ENCODE data around the gene GLMP.

The GLMP gene

DNA sequence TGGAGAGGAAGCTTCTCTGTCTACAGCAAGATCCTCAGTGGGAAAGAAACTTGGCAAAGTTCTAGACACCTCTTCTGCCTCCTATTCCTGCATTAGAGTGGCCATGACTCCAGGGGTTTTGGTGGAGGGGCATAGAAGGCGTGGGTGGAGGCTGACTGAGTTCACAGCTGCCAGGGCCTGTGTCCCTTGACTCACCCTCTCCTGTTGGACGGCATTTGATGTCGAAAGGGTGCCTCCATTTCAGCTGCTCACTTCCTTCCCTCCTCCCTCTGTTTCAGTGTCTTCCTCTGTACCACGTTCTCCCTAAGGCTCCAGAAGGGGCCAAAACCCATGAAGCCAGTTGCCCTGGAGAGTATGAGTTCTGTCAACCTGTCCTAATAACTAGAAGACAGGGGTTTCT, 10.7 kb downstream of the GLMP start:
- DNase-seq = no peak

DNA sequence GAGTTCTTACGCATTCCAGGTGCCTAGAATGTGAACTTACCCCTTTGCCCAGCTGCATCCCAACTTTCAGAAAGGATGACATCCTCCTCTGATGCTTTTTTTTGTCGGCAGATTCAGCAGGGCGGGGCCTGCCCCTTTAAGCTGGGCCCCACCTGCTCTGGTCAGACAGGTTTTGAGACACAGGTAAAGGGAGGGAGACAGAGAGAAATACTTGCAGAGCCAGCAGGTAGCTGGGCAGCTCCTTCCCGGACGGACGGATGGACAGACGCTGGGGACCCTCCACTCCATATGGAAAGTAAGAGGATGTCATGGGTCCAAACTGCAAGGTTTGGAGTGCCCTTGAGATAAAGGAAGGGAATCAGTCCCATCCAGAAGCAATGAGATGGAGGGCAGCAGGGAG, 11.4 kb downstream of the GLMP start, which contains the start of gene TMEM79:
TSS of gene TMEM79 (plus strand) at position 214 of the 400 bp plus-strand sequence. CDS start 902 bp downstream, outside the sequence.
- no peak for DNase-seq

DNA sequence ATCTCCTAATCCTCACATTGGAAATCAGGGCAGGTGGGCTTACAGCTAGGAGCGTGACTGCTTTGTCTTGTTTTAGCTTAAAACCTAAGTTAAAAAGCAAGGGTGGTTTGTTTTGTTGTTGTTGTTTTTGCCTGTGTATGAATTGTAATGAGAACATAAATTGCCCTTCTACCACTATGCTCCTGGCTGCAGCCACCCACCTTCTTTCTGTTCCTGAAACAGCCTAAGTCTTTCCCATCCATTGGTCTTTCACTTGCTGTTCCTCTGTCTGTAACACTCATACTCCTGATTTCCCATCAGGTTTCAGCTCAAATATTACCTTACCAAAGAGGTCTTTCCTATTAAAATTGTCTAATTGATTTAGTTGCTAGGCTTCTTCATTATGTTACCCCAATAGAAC, 12.0 kb downstream of the GLMP start:
- no peak for DNase-seq

DNA sequence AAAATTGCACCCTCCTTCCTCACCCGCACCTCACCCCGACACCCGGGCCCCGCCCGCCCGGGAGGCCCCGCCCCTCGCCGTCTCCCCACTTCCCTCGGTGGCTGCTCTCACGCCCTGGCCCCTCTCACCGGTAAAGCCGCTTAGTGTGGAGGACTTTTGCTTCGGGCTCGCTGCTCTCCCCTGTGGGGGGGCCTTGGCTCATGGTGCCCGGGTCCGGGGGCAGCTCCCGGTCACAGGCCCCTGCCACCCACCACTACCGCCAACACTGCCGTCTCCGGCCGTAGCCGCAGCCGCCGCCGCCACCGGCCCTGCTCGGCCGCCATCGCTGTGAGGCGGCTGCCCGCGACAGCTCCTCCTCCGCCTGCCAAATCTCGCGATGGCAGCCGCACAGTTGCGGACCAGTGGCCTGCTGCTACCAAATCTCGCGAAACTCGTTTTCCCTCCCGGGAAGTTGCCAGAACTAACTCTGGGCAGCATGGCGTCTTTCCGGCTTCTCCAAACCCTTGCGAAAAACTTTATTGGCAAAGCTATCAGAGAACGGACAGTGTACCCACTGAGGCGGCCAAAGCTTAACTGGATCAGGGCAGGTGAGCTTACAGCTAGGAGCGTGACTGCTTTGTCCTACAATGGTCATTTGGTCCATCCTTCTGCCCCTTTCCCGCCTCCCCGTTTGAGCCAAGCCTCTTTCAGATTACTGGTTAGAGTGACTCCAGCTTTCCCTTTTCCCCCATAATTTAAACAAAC, 12.8 kb downstream of the GLMP start, which contains the start of gene SMG5:
TSS of gene SMG5 (minus strand) at position 347 of the 744 bp plus-strand sequence. CDS start at position 202, 145 bp downstream.
- DNase-seq = peak; percentile 96

DNA sequence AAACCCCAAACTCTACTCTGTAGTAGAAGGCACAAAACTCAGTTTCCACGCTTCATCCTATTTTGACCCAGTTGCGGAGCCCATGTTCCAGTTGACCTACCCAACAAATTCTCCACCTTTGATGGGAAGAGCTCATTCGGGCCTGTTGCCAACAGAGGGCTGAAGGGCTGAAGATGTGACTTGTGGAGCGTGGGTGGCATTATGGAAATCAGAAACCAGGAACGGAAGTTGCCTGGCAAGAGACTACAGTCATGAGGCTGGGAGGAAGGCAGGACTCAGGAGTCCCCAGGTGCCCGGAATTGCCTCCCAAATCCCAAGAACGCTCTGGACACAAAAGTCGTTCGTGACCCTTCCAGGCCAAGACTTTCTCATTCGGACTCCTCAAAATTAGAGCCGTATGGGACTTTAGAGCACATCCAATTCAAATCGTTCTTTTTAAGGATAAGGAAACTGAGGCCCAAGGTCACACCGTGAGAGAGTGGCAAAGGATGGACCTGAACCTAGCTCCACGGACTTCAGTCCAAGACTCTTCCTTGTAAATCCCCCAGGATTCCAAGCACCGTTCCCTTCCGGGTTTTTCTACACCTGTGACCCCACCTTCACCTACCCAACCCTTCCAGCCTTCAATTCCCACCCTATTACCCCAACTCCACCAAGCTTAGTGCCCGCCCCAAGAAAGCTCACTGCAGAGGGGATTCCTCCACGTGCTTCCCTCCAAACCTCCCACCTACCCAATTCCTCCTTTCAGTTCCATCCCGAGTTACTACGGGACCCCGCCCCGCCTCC, 13.6 kb downstream of the GLMP start:
- no peak for DNase-seq

DNA sequence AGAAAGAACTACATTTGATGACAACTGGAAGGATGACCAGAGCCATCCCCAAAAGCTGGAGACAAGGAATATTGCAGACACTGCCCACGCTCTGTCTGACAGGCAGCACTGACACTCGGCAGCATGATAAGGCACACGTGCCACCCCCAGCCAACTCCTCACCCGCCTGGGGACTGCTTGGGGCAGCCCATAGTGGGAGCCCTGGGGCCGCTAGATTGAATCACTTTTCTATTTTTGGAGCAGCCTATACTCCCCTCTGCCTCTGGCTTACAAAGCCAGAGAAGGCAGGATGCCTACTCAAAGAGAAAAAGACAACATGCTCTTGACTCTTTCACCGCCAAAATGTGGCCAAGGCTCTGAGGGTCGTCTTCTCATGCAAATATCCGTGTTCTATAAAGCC, 14.2 kb downstream of the GLMP start:
- no peak for DNase-seq

DNA sequence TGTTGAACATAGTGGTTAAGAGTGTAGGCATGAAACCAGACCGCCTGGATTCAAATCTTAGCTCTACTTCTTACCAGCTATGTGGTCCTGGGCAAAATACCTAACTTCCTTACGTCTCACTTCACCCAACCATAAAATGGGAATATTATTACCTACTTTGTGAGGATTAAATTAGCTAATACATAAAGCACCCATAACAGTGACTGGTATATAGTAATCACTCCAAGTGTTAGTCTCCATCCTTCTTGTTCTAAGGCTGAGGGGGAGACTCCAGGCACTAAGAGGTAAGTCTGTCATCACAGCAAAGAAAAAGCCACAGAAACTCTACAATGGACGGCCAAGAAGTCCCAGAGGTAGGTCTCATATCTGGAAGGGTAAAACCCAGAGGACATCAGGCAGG, 15.6 kb downstream of the GLMP start:
- no peak for DNase-seq

DNA sequence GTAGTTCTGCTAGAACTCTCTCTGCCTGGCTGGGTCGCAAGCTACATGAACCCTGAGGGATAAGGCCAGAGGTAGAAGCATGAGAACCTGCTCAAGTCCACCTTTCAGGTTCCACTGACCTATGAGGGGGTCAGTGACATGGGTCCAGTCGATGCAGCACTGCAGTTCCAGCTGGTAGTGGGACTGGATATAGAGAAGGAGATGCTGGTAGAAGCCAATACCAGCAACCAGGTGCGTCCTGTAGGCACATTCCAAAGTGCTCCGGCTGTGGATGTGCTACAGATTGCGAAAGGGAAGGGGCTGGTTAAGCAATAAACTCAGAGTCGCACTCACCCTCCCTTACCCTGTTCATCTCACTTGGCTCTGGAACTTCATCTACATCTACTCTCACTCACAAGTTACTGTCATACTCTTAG, 18.5 kb downstream of the GLMP start:
- no peak for DNase-seq

DNA sequence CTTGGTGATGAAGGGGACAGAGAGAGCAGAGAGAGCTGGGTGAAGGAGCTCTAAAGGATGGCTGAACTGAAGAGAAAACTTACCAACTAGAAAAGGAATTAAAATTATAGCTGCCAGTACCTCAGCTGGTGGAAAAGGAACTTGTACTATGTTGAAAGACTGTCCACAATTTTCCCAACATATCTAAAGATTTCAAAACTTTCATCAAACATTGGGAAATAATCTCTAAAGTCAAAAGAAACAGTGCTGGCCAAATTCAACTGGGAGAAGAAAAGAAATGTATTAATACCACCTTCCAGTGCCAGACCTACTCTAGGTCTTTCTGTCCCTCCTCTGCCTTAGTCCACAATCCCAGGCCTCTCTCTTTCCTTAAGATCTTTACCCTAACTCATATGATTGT, 18.9 kb downstream of the GLMP start:
- DNase-seq = no peak

DNA sequence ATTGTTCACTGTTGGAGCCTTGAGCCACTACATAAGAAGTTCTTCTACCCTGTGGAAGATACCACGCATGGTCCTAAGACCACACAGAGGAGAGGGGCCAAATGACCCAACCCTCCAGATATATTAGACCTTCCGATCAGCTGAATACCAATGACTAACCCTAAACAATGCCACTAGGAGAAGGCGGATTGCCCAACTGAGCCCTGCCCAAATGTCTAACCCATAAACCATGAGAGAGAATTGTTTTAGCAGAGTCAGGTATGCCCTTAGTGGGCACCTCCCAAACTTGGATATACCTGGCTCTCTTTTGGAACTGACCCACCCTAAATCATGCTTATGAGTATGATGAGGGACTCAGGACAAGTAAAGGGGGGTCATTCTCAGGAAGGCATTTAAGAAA, 25.2 kb downstream of the GLMP start:
- no peak for DNase-seq

DNA sequence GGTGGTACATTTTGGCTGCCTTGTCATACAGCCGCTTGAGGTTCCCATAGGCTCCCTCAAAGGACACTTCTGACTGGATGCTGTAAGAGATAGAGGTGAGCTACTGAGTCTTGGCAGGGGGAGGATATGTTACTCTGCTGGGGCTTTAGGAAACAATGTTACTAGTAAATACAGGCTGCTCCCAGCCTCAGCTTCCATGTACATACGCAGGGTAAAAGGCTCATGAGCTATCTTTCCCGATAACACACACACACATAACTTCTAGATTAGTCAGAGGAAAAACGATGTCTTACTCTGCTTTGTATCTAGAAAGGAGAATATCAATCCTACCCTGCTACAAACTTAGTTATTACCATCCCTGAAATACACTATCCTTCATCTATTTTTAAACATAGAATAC, 27.1 kb downstream of the GLMP start:
- no peak for DNase-seq

DNA sequence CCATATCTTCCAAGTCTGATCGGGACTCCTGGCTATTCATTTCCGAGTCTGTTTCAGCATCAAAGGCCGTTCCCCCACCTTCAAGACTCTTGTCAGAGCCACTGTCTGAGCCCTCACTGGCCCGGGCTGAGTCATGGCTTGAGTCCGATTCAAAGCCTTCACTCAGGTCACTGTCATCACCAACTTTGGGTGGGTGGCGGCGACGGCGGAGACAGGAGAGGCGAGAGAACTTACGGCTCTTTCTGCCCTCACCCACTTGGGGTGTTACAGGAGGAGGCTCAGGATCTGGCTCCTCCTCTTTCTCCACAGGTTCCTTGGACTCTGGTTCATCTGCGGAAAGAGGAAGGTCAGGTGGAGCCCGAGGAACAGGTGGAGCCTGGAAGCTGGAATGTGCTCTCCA, 29.4 kb downstream of the GLMP start:
- DNase-seq = no peak

DNA sequence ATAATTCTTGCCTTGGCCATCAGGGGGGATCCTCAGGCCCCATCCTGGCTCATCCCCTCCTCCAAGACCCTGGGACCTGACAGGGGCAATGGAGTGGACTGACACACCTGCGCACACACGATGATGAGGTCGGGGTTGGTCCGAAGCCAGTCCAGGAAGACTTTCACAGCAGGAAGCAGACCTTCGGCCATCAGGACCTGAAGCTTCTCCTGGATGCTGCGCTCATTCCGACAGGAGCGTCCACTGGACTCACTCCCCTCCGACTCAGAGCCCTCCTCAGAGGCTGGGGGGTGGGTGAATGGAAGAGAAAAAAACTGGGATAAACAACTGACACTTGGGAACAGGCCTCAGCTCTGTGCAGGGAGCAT, 32.2 kb downstream of the GLMP start:
- no peak for DNase-seq

DNA sequence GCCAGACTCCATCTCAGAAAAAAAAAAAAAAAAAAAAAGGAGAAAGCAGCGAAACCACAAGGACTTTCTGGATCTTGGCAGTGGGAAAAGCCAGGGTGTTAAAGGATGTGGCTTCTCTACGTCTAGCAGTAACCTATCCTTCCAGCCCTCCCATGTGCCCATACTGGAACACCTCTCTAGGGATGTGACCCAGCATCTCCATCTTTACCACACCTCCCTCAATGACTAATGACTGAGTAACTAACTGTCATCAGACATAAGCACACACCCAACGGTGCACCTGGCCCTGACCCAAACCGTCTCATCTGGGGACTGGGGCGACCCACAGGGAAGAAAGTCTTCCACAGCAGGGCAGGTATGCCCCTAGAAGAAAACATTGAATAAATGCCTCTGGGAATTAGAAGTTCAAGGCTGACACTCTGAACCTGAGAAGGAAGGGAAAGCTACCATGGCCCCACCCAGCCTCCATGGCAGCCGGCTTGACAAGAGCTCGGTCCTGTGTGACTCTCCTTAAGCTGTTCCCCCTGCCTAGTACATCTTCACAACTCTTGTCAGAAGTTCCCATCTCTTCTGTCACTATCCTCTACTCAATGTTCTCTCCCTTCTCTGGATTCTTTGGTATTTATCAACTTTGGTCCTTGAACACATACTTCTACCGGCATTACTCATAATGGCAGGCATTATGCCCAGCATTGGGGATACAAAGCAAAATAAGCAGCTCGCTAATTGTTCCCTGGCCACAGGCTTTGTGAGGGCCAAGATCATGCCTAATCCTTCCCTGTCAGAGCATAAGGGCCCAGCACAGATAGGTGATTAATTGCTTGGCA, 32.8 kb downstream of the GLMP start:
- DNase-seq = no peak

DNA sequence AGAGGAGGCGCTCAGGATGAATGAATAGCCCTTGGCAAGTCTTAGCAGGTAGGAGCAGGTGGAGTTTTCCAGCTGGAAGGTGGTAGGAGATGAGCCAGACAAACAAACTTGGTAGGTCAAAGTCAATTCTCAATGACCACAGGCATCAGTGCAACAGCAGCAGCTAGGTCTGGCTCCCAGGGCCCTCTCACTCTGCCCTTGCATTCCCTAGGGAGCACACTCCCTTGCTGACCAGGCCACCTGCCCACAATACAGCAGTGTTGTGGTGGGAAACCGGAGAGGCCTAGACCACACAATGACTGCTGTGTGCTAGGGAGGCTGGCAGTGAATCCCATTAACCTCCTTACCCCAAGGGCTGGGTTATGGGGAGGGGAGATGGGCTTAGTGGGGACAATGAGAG, 34.6 kb downstream of the GLMP start:
- DNase-seq = no peak

DNA sequence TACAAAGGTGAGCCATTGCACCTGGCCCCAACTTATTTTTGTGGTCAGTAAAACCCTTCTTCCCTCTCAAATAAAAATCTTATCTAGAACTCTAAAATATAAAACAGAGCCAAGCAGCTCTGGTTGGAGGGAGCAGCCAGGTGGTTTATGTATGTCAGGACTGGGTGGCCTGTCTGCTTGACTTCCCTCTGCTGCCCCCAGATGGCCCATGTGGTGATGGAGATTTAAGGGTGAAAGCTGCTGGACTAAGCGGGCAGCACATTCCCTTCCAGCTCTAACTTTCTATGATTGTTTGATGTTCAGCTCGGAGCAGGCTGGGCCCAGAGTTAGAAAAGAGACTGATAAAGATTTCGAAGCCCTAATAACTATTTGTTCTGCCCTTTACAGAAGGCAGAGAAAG, 35.7 kb downstream of the GLMP start:
- no peak for DNase-seq

DNA sequence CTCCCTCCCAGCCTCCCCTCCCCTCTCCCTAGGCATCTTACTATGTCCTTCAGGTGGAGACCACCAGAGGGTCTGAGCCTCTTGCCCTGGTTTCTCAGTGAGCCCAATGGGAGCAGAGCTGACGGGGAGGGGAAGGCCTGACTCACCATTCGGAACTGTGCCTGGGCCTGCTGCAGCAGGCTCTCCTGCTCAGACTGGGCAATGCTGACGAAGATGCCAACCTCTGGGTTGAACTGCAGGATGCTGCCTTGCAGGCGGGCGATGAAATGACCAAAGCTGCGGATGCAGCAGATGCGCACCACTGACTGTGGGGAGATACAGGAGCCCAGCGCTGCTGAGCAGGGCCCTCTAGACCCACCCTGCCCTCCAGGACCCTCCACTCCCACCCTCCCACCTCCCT, 36.6 kb downstream of the GLMP start:
- DNase-seq = no peak

DNA sequence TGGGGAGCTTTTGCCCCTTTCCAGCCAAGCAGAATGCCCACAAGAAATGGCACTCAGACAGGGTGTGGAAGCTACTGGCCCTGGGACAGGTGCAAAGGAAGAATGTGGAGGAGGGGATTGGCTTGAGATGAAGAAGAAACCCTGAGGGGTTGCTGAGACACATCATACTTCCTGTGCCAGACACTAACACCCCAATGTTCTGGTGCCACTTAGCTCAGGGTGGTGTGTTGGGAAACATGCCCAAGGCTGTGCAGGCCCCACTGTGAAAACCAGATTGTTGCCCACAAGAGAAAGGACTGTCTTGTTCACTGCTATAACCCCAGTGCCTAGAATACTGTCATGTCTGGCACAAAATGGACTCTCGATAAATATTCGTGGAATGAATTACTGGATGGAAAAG, 37.8 kb downstream of the GLMP start:
- DNase-seq = peak; percentile 57

DNA sequence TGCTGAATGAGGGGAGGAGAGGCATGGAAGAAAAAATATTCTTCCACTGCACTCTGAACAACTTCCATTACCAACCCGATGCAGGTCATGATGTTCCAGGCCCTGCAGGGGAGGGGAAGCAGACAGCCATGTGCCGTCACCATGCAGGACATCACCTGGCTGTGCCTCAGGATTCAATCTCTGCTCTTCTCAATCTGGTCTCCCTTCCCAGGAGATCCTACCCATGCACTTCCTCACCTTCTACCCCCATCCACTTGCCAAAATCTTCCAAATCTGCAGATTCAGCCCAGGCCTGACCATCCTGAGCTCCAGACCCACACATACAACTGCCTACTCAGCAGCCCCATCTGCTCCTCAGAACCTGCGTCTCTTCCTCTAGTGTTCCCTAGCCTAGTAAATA, 41.8 kb downstream of the GLMP start:
- no peak for DNase-seq

DNA sequence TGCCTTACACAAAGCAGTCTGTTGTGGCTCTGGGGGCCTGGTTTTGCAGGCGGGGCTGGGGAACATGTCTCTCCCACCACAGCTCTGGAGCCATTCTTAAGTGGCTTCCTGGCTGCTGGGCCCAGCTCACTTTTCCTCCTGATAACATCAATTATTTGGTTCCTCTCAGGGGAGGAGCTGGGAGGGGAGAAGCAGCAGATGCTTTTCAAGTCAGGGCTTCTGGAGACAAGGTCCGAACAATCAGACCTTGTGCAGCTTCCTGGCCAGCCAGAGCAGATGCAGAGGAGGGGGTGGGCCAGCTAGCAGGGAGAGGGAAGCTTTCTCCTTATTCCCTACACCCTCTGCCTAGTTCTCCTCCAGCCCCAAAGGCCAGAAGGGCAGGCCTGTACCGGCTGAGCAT, 44.0 kb downstream of the GLMP start:
- peak; percentile 83 for DNase-seq

DNA sequence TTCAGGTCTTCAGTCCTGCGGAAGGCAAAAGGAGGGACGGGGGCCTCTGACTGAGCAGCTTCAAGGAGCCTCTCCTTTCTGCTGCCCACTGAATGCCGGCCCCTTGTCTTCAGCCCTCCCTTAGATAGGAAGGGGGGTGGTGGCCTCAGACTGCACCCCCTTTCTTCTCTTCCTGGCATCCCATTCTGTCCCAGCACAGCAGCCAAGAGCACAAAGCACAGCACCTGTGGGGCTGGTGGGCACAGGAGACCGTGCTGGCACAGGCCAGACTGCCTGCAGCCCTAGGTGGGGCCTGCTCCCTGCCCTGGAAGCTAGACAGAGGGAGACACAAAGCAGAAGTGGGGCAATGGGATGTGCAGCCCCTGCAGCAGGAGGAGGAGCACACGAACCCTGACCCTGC, 45.9 kb downstream of the GLMP start:
- no peak for DNase-seq

DNA sequence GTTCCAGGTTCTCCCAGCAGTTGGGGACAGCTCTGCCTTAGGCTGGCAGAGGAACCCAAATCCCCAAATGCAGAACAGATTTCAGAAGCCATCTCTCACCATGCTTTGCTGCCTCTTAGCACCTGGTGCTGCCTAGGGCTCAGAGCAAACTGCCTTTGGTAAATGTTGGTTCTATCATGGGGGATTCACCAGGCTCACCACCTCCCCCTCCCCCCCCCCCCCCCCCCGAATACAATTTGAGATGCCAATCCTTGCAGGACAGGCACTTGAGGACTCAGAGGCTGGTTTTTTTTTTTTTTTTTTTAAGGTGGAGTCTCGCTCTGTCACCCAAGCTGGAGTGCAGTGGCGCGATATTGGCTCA, 47.2 kb downstream of the GLMP start:
- no peak for DNase-seq

DNA sequence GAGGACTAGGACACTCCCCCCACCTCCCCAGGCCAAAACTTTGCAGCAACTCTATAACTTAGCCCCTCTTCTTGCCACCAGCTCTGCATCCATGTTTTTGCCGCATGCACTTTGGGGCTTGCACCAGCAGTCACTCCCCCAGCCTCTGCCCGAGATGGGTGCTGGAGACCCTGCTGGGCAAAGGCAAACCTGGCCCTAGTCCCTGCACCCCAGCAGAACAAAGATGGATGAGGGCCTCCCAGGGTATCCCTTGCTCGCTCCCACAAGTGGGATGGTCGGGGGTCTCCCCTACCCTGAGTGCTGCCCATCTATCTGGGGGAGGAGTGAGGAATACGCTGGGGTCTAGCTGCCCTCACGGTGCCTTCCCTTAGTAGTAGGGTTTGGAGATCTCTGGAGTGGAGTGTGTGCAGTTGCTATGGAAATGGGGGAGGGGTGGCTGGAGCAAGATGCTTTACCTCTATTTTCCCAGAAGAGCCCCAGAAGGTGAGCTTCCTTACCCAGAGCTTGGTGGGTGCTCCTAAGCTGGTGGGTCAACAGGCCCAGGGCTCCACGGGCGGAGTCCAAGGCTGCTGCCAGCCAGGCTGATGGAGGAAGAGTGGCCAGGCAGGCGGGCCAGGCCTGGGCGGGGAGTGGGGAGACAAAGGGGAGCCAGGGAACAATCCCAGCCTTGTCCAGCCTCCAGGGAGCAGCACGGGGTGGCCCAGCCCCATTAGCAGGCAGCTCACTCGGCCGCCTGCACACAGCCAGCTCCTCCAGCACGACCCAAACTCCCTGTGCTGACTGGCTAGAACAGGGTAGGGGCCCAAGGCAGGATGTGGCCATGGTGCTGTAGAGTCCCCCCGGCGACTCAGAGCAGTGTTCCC, 47.8 kb downstream of the GLMP start, which contains the start of gene PAQR6:
TSS of gene PAQR6 (minus strand) at position 597 of the 863 bp plus-strand sequence. CDS start 1,325 bp downstream, outside the sequence.
- no peak for DNase-seq

All from GDM1 (cell line).